Lower lobe of right lung (tissue), 2 donors: ENCODE results near the gene ITGB5. TPM values are rescaled to one million over a fixed set of nuclear protein-coding genes. Genes with fewer than 3 reads are reported as not detected.

Source experiments
- ATAC-seq, 2 donors: fragments of 200-7000 bp; cut with Tn5 transposase; one replicate each; pipeline ENCODE4 v1.9.1; 2020 to 2022; ENCODE audit warnings: mild to moderate bottlenecking in 2 of 2, moderate library complexity in 2 of 2
- DNase-seq: peaks from one replicate; pipeline ENCODE4 v3.0.0-alpha.2; 2020
- H3K27ac ChIP-seq: fragments of 200-600 bp; one replicate; pipeline ENCODE4 v1.8.0; 2022
- H3K27me3 ChIP-seq: fragments of 200-600 bp; one replicate; pipeline ENCODE4 v1.8.0; 2022; ENCODE audit warnings: low read depth
- H3K36me3 ChIP-seq: fragments of 200-600 bp; one replicate; pipeline ENCODE4 v1.8.0; 2022; ENCODE audit warnings: mild to moderate bottlenecking
- H3K4me1 ChIP-seq: fragments of 200-600 bp; one replicate; pipeline ENCODE4 v1.8.0; 2022
- H3K4me3 ChIP-seq: fragments of 200-600 bp; one replicate; pipeline ENCODE4 v1.8.0; 2022; ENCODE audit warnings: mild to moderate bottlenecking
- H3K9me3 ChIP-seq: fragments of 200-600 bp; one replicate; pipeline ENCODE4 v1.8.0; 2022
- intact Hi-C: fragments of 100-400 bp; cut with DNase I; formaldehyde crosslinking; loops from one replicate; pipeline ENCODE4 v1.11.0; 2022
- total RNA-seq: library from RNA; stranded (reverse); fragmentation: NEBNext Ultra II Directional; extraction: Animal tissue kit (Norgen Biotek cat#: 25700); gene quantifications from one replicate; pipeline ENCODE4 v1.2.1, GENCODE V29; 2021
- TF ChIP-seq, protein P1 (sequence below): fragments of 200-600 bp; IDR thresholded peaks from one replicate; pipeline ENCODE4 v1.8.0; 2022; ENCODE audit warnings: antibody characterized with exemption, mild to moderate bottlenecking
- donor health status: DM: no; HTN: yes; CAD: no; lungs with severe emphysema.

ITGB5 gene
- total RNA-seq, 1 donor from 2014 or later = 93.1 TPM

DNA sequence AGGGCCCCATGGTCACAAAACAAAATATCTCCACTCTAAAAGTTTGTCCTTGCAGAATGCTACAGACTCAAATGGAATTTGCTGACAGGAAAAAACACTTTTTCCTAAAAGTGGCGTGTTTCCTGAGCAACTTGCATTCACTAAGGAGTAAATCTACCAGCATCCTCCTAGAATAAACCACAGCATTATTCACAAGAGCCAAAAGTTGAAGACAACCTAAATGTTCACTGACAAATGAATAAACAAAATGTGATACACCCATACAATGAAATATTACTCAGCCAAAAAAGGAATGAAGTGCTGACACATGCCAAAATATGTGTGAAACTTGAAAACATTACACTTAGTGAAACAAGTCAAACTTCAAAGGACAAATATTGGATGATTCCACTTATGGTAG, 28.9 kb downstream of the ITGB5 start:
- intact Hi-C loops = no loop called here
- no peak overlapping the region for H3K27ac ChIP-seq
- peaks cover 34% of the 10 kb centered on the region for H3K4me1 ChIP-seq
- H3K36me3 ChIP-seq = peaks cover 5% of the 10 kb centered on the region
- no peaks in the 10 kb centered on the region for H3K27me3 ChIP-seq
- TF ChIP-seq, protein P1, sequence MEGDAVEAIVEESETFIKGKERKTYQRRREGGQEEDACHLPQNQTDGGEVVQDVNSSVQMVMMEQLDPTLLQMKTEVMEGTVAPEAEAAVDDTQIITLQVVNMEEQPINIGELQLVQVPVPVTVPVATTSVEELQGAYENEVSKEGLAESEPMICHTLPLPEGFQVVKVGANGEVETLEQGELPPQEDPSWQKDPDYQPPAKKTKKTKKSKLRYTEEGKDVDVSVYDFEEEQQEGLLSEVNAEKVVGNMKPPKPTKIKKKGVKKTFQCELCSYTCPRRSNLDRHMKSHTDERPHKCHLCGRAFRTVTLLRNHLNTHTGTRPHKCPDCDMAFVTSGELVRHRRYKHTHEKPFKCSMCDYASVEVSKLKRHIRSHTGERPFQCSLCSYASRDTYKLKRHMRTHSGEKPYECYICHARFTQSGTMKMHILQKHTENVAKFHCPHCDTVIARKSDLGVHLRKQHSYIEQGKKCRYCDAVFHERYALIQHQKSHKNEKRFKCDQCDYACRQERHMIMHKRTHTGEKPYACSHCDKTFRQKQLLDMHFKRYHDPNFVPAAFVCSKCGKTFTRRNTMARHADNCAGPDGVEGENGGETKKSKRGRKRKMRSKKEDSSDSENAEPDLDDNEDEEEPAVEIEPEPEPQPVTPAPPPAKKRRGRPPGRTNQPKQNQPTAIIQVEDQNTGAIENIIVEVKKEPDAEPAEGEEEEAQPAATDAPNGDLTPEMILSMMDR = no peak
- H3K9me3 ChIP-seq = no peaks in the 10 kb centered on the region
- ATAC-seq (no peak), DNase-seq (no peak)
- no peak overlapping the region for H3K4me3 ChIP-seq

DNA sequence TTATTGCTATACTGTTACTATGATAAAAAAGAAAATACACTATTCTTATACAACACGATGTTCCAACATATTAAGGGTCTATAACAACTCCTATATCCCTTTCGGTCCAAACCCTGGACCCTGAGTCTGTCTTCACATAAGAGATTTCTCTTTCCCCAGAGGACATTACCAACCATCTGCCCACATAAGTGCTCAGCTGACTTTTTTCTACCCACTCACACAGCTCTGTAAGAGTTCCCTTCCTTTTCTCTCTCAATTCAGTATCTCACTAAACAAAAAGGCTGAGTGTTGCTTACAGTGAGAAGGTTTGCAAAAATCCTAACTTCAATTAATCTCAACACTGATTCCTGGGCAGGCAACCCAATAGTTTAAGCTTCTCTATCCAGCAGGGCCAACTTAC, 30.5 kb downstream of the ITGB5 start:
- TF ChIP-seq, protein P1 = no peak
- peak; percentile 14 to 44 for ATAC-seq

DNA sequence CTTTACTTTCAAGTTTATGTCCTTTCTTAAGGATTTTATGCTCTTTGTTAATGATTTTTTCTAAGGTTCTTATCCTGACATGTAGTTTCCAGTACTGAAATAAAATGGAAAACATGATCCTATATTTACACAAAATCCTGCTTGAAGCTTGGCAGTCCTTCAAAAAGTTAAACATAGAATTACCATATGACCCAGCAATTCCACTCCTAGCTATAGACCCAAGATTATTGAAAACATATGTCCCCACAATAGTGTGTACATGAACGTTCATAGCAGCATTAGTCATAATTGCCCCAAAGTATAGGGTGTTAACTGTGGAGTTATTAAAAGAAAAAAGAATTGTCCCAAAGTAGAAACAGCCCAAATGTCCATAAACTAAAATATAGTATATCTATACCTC, 33.2 kb downstream of the ITGB5 start:
- no peak for DNase-seq
- intact Hi-C loops = no loop called here
- H3K4me1 ChIP-seq = peaks cover 24% of the 10 kb centered on the region

More for the DNA sequence above, 30.5 kb downstream of the ITGB5 start:
- intact Hi-C loops = no loop called here
- Histone ChIP-seq H3K4me3 (no peak overlapping the region), H3K27me3 (no peaks in the 10 kb centered on the region), H3K4me1 (peaks cover 34% of the 10 kb centered on the region), H3K27ac (no peak overlapping the region), H3K9me3 (no peaks in the 10 kb centered on the region), H3K36me3 (peaks cover 5% of the 10 kb centered on the region)
- no peak for DNase-seq

GRCh38 chr3:124853446-124853845, 33.7 kb downstream of the ITGB5 start:
- no peak for DNase-seq
- intact Hi-C loops = no loop called here
- ATAC-seq = no peak
- Histone ChIP-seq H3K27me3 (no peaks in the 10 kb centered on the region), H3K36me3 (peaks cover 5% of the 10 kb centered on the region), H3K4me1 (peaks cover 18% of the 10 kb centered on the region), H3K27ac (no peak overlapping the region), H3K9me3 (no peaks in the 10 kb centered on the region), H3K4me3 (no peak overlapping the region)
- TF ChIP-seq, protein P1 = no peak

More for the DNA sequence above, 33.2 kb downstream of the ITGB5 start:
- TF ChIP-seq, protein P1 = no peak
- no peak overlapping the region for H3K4me3 ChIP-seq
- H3K9me3 ChIP-seq = no peaks in the 10 kb centered on the region
- H3K27ac ChIP-seq = no peak overlapping the region
- no peak for ATAC-seq
- peaks cover 5% of the 10 kb centered on the region for H3K36me3 ChIP-seq
- H3K27me3 ChIP-seq = no peaks in the 10 kb centered on the region

- Histone ChIP-seq H3K27me3 (no peaks in the 10 kb centered on the region), H3K27ac (no peak overlapping the region), H3K36me3 (peaks cover 15% of the 10 kb centered on the region), H3K9me3 (no peaks in the 10 kb centered on the region), H3K4me1 (peaks cover 7% of the 10 kb centered on the region), H3K4me3 (no peak overlapping the region)
- no peak for ATAC-seq
- intact Hi-C loops = no loop called here
- TF ChIP-seq, protein P1 = no peak
- no peak for DNase-seq
Measured at GRCh38 chr3:124851905-124852304, 35.3 kb downstream of the ITGB5 start.

DNA sequence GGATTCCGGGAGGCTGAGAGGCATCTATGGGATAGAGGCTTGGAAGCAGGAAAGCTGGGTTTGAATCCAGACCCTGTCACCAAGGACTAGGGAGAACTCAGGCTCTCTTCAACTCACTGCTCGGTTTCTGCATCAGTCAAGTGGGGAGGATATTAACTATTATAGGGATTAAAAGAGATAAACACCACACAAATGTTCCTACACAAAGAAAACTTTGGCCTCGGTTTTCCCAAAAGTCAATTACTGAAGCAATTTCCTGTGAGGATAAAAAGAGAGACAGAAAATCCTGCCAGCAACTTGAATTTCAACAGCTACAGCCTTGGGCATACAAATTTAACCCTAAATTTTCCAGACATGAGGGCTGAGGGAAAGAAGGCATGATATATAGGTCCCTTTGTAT, 36.0 kb downstream of the ITGB5 start:
- TF ChIP-seq, protein P1 = no peak
- no peak for DNase-seq
- H3K27ac ChIP-seq = no peak overlapping the region
- H3K4me3 ChIP-seq = no peak overlapping the region
- intact Hi-C loops = no loop called here
- peaks cover 15% of the 10 kb centered on the region for H3K36me3 ChIP-seq
- H3K9me3 ChIP-seq = no peaks in the 10 kb centered on the region
- H3K4me1 ChIP-seq = peaks cover 10% of the 10 kb centered on the region
- no peaks in the 10 kb centered on the region for H3K27me3 ChIP-seq
- ATAC-seq = no peak
